Suprapubic skin (tissue), 3 donors: ENCODE results near the gene DECR2.

Experiments used
- CTCF ChIP-seq, 2 donors: fragments of 200-600 bp in 1 of 2; fragments of 450-650 bp in 1 of 2; sonication (generic) in 1 of 2; IDR thresholded peaks; one replicate each; pipeline ENCODE4 v1.5.1; 2016 to 2019; ENCODE audit warnings: antibody characterized with exemption in 2 of 2, mild to moderate bottlenecking in 1 of 2, moderate library complexity in 1 of 2
- POLR2A ChIP-seq, 2 donors: fragments of 450-650 bp; IDR thresholded peaks; one replicate each; pipeline ENCODE4 v1.6.1; 2017; ENCODE audit warnings: antibody characterized with exemption in 2 of 2, mild to moderate bottlenecking in 2 of 2, moderate library complexity in 2 of 2

- TF ChIP-seq CTCF (IDR thresholded peaks at IDR 0.05): no peak
- TF ChIP-seq POLR2A (IDR thresholded peaks at IDR 0.05): no peak
These were observed 21.0 kb upstream of the DECR2 start for GRCh38 chr16:380762-381011.
